Inferior parietal cortex (tissue), 1 donor: Measurements from ENCODE around the gene SLC7A8.
A peak's percentile ranks its signal among the peaks of the same experiment; 100 is the strongest.

Experiments
- DNase-seq: peaks from one replicate; pipeline ENCODE4 v3.0.0-alpha.2; 2016; ENCODE audit errors: extremely low spot score

Gene SLC7A8

DNA sequence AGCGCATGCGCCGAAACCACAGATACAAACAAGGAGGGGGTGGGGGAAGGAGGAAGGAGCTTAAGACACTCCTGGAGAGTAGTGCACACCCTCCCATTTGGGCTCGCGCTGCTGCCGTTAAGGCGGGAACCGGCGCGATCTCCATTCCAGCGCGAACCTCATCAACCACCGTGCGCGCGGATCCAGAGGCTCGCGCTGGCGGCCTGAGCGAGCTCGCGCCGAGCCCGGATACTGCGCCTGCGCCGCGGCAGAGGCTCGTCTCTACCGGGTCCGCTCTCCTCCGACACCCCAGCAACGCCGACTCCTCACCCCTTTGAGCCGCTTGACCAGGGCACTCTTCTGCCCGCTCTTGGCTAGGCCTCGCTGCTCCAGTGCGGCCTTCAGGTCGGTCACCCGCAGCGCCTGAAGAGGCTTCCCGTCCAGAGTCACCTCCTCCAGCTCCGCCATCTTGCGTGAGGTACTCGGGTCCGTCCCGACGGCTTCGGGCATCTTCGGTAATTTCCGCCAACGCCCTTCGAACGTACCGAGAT is 88.7 kb downstream of the SLC7A8 start, which contains the start of gene ACIN1:
Gene ACIN1 (minus strand): TSS at position 471 of the 530 bp plus-strand sequence. CDS start 24 bp downstream, at position 447.
- DNase-seq = no peak

GRCh38 chr14:23093991-23094665 is 89.3 kb downstream of the SLC7A8 start:
- no peak for DNase-seq

- DNase-seq = no peak
These were observed 89.9 kb downstream of the SLC7A8 start for GRCh38 chr14:23093526-23093925.

GRCh38 chr14:23093104-23093503 is 90.4 kb downstream of the SLC7A8 start:
- DNase-seq = no peak

DNA sequence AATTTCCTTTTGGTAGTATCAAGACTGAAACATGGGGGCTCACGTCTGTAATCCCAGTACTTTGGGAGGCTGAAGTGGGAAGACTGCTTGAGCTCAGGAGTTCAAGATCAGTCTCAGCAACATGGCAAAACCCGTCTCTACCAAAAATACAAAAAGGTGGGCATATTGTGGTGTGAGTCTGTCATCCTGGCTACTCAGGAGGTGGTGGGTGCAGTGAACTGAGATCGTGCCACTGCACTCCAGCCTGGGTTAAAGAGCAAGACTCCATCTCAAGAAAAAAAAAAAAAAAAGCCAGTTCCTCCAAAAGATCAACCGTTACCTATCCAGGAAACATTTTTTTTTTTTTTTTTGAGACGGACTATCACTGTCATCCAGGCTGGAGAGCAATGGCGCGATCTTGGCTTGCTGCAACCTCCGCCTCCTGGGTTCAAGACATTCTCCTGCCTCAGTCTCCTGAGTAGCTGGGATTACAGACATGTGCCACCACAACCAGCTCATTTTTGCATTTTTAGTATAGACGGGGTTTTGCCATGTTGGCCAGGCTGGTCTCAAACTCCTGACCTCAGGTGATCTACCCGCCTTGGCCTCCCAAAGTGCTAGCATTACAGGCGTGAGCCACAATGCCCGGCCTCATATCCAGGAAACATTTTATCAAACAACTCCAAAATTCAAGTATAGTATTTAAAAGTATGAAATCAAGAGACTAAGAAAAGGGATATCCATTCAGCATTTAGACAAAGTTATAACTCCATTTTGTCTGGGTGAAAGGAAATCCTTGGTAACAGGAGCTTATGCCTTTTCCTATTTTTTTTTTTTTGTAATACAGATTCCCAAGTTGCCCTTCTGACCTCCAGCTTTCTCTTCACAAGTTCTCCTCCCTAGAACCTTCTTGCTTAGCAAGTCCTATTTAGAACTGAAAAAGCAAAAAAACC is 91.9 kb downstream of the SLC7A8 start:
- no peak for DNase-seq

DNA sequence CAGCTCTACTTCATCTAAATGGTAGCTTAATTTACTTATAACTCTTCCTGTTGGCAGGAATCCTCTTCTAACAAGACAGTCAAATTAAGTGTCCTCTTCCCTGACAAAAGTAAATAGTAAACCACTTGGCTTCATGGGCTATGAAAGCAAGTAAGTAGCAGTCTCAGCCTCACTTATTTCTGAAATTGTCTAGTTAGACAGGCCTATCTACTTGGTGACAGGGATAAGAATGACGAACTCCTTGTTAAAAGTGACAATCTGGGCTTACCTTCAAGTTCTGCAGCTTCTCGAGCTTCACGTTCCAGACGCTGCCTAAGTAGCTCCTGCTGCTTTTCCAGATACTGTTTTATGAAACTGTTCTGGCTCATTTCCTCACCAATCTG is 93.2 kb downstream of the SLC7A8 start:
- DNase-seq = no peak

DNA sequence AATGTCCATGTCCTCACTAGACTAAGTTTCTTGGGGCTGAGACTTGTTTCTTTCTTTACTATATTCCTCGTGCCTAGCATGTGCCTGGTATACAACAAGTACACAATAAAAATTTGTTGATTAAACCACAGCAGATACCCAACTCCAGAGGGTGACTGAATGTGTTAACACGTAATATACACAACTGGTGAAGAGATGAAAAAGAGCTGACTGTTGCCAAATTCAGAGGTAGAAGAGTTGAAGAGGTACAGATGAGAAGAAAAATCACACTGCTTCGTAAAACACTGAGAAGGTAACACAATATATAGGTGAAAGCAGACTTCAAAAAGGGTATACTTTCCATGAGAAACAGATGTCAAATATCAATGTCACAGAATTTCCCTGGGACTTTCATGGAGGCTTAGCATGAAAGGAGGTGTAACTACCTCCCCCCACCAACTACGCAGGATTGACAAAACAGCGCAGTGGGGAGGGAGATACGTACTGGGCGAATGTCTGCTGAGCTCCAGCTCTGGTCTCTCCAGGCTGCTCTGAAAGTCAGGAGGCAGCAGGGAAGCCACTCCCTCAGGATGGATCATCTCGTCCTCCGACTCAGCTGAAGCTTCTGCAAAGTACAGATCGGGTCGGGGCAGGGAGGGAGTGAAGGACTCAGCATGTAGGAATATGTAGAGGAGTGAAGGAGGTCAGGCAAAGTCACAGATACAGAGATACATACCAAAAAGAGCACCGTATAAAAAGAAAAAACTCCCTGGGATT is 93.8 kb downstream of the SLC7A8 start:
- DNase-seq = no peak

- no peak for DNase-seq
These were observed 96.9 kb downstream of the SLC7A8 start for GRCh38 chr14:23086565-23086964.

DNA sequence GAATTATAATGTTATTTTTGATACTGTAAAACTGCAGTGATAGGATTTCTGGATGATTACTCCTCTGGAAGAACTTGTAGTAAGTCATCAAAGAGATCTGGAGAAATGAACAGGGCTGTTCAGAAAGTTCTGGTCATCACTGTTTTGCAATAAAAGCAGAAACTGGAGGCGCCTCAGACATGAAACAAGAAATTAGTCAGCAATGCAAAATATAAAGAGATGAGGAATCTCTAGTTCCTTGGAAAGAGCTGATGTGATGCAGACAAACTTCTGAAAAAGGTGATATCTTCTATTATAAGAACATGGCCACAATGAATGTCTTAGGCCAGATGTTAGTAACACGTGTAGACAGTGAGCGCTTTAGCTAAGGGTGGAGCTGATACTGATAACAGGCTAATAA is 98.0 kb downstream of the SLC7A8 start:
- no peak for DNase-seq

DNA sequence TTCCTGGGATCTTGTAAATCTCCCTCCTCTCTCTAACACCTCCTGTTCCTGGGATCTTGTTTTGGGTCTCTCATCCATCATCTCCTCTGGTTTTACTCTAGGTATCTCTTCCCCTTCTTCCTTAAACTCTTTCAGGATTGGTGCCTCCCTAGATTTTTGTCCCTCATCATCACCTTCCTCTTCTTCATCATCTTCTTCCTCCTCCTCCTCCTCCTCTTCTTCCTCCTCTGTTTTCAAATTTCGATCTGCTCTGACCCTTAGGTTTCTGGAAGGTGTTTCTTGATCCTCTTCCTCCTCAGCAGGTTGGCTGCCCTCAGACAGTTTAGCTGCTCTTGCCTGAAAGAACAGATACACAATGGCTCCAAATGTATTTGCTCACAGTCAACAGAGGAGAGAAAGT is 103.0 kb downstream of the SLC7A8 start:
- DNase-seq = no peak

GRCh38 chr14:23079716-23080115 is 103.7 kb downstream of the SLC7A8 start:
- DNase-seq = no peak

GRCh38 chr14:23078692-23079116 is 104.8 kb downstream of the SLC7A8 start:
- DNase-seq = peak; percentile 47

DNA sequence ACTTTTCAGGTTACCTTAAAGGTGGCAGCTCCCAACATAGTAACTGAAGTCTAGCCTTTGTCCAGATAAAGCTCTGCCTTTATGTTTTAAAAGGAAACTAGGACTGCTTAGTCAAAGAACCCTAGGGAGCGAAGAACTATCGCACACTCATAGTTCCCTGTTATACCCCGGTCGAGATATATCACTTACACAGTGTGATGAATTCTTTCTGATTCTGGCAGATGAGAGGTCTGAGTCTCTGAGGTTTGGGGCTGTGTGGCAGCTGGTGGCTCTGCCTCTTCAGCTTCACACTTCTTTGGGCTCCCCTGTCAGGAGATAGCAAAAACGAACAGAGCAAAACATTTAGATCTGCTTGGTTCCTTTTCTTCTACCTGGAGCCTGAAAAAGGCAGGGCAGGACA is 105.5 kb downstream of the SLC7A8 start:
- no peak for DNase-seq

GRCh38 chr14:23076785-23077408 is 106.6 kb downstream of the SLC7A8 start:
- DNase-seq = peak; percentile 66
